ENCODE measurements around the gene EPHB6. TPM values are rescaled to one million over a fixed set of nuclear protein-coding genes. Genes with fewer than 3 reads are reported as not detected.

EPHB6 gene
- total RNA-seq, 4 donors from 2014 or later = 15.2 to 40.4 (median 26.1) TPM

DNA sequence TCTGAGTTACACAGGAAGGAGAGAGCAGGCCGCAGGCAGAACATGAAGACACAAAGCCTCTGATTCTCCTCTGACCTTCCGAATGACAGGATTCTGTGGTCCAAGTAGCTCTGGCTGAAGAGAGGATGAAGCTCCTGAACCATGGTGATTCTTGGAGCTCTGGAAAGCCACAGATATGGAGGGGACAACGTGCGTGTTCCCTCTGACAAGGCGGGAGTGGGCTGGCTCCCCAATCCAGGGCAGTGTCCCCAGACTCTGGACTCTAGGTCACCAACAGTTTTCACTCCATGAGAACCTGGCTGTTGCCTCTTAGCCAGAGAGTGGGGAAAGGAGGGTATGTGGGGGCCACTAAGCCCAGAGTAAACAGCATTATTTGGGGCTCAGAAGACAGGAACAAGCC, 38.1 kb downstream of the EPHB6 start:
- no peak overlapping the region for H3K27ac ChIP-seq
- 80% methylated on average over 2 of the region's 5 CpGs; no CpG with 5 or more reads in 1 of the 2 donors for WGBS, 2 donors
- DNase-seq = no peak
- no peak for TF ChIP-seq POLR2A (IDR thresholded peaks at IDR 0.05)
- TF ChIP-seq, protein P1, sequence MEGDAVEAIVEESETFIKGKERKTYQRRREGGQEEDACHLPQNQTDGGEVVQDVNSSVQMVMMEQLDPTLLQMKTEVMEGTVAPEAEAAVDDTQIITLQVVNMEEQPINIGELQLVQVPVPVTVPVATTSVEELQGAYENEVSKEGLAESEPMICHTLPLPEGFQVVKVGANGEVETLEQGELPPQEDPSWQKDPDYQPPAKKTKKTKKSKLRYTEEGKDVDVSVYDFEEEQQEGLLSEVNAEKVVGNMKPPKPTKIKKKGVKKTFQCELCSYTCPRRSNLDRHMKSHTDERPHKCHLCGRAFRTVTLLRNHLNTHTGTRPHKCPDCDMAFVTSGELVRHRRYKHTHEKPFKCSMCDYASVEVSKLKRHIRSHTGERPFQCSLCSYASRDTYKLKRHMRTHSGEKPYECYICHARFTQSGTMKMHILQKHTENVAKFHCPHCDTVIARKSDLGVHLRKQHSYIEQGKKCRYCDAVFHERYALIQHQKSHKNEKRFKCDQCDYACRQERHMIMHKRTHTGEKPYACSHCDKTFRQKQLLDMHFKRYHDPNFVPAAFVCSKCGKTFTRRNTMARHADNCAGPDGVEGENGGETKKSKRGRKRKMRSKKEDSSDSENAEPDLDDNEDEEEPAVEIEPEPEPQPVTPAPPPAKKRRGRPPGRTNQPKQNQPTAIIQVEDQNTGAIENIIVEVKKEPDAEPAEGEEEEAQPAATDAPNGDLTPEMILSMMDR (IDR thresholded peaks at IDR 0.05) = no peak
- no peak overlapping the region for H3K4me3 ChIP-seq
- intact Hi-C loops (cut with DNase I) = no loop called here
- H3K36me3 ChIP-seq = no peaks in the 10 kb centered on the region
- no peaks in the 10 kb centered on the region for H3K9me3 ChIP-seq
- peaks cover 0 to 9% (median 4%) of the 10 kb centered on the region in 3 donors for H3K4me1 ChIP-seq
- H3K27me3 ChIP-seq = peaks cover 0 to 16% (median 0%) of the 10 kb centered on the region in 4 donors

DNA sequence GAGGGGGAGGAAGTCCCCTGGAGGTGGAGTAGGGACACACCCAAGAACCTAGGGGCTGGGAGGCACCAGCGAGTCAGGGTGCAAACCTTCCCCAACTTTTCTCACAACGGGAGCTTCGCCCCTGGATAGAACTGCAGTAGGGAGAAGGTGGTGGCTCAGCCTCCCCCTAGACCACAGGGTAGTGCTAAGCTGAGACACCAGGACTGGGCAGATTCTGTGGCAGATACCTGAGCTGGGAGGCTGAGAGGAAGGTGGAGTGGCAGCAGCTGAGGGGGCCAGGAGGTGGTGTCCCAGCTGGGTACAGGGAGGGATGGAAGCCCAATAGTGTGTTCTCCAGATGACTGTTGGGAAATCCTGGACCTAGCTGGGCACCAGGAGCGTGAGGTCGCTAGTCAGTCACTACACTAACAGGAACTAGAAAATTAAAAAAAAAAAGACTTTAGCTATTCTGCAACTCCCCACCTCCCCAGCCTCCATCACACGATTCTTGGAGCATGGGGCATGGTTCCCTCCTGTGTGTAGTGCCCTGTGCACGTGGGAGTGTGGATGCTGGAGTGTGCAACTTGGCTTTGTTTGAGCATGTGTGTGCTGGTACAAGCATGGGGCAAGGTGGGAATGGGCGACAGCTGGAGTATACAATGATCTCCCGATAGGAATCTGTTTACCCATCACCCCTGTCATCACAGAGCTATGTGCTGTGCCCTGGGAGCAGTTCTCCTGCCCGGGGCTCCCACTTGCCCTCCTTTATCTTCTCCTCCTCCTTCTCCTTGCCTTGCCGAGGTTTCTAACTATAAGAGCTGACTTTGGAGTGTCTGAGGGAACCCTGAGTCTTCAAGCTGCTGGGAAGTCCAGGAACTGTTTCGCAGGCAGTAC, 39.5 kb downstream of the EPHB6 start:
- DNase-seq = no peak

DNA sequence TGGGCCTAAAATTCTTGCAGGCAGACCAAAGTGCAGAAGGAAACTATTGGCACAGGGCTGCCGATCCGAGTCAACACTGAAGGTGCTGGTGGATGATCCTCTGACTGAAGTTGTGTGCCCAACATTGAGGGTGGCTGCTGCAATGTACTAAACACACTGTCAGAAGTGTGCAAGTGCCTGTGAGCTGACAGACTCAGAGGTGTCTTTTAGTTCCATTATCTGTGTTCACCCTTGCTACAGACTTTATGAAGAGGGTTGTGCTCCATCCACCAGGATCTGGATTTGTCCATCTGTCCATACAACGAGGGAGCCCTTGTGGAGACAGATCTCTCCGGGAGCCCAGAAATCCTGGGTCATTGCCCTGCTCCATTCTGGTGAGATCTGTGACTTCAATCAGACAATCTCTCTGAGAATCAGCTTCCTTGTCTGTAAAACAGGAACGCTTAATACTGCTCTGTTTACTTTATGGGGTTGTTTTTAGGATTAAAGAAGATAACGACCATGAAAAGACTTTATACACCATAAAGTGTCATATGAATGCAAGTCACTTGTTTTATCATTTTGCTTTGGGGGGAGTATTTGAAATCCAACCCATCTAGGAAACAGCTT, 40.2 kb downstream of the EPHB6 start:
- intact Hi-C loops (cut with DNase I) = no loop called here
- TF ChIP-seq, protein P1 (IDR thresholded peaks at IDR 0.05) = no peak
- TF ChIP-seq POLR2A (IDR thresholded peaks at IDR 0.05) = no peak
- H3K4me3 ChIP-seq = no peak overlapping the region
- H3K27ac ChIP-seq = no peak overlapping the region
- peaks cover 0 to 16% (median 0%) of the 10 kb centered on the region in 4 donors for H3K27me3 ChIP-seq
- peaks cover 0 to 29% (median 6%) of the 10 kb centered on the region in 3 donors for H3K4me1 ChIP-seq
- no peak for DNase-seq
- 45 to 64% methylated on average over 4 of the region's 6 CpGs for WGBS, 2 donors
- H3K9me3 ChIP-seq = no peaks in the 10 kb centered on the region
- H3K36me3 ChIP-seq = no peaks in the 10 kb centered on the region

More for the DNA sequence above, 39.5 kb downstream of the EPHB6 start:
- Histone ChIP-seq H3K27ac (no peak overlapping the region), H3K36me3 (no peaks in the 10 kb centered on the region), H3K4me3 (no peak overlapping the region), H3K9me3 (no peaks in the 10 kb centered on the region), H3K4me1 (peaks cover 0 to 22% (median 6%) of the 10 kb centered on the region in 3 donors), H3K27me3 (peaks cover 0 to 16% (median 0%) of the 10 kb centered on the region in 4 donors)
- 61 to 66% methylated on average over 9 to 12 of the region's 12 CpGs for WGBS, 2 donors
- intact Hi-C loops (cut with DNase I) = no loop called here
- TF ChIP-seq, protein P1 (IDR thresholded peaks at IDR 0.05) = no peak
- TF ChIP-seq POLR2A (IDR thresholded peaks at IDR 0.05) = no peak

DNA sequence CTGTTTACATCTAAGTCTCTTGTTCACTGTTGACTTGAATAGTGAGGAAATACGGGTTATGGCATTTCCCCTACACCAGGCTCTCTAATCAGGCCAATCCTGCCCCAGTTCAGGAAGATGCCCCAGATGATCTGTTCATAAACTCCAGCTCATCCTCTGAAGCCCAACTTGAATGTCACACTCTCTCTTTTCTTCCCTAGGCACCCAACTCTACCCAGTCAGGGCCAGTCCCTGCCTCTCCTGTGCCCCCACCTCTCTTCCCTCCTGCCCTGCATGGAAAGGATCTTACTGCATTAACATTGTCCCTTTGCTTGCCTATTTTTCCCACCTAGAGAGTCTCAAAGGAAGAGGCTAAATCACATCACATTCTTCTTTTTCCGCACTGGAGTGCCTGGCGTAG, 41.3 kb downstream of the EPHB6 start:
- H3K4me3 ChIP-seq = no peak overlapping the region
- peaks cover 0 to 16% (median 0%) of the 10 kb centered on the region in 4 donors for H3K27me3 ChIP-seq
- TF ChIP-seq POLR2A (IDR thresholded peaks at IDR 0.05) = no peak
- TF ChIP-seq, protein P1 (IDR thresholded peaks at IDR 0.05) = no peak
- no peak for DNase-seq
- H3K9me3 ChIP-seq = no peaks in the 10 kb centered on the region
- H3K4me1 ChIP-seq = peaks cover 0 to 38% (median 6%) of the 10 kb centered on the region in 3 donors
- H3K27ac ChIP-seq = no peak overlapping the region
- H3K36me3 ChIP-seq = no peaks in the 10 kb centered on the region
- intact Hi-C loops (cut with DNase I) = no loop called here
- WGBS, 2 donors = 82 to 97% methylated on average over 3 of the region's 3 CpGs
